K562 (cell line): ENCODE data around the gene NEDD1. TPM values are rescaled to one million over a fixed set of nuclear protein-coding genes. Genes with fewer than 3 reads are reported as not detected.

ENCODE experiments used
- ARID4B ChIP-seq: sonication (generic); formaldehyde crosslinking; IDR thresholded peaks from 2 replicates; pipeline ENCODE4 v1.8.0; 2022; ENCODE audit warnings: mild to moderate bottlenecking, missing genetic modification reagents
- CBFB ChIP-seq: sonication (generic); formaldehyde crosslinking; IDR thresholded peaks from 2 replicates; pipeline ENCODE4 v1.4.0; 2020; ENCODE audit warnings: mild to moderate bottlenecking, missing genetic modification reagents
- CC2D1A ChIP-seq: fragments of 450-650 bp; IDR thresholded peaks from 2 replicates; pipeline ENCODE4 v1.6.1; 2017; ENCODE audit warnings: mild to moderate bottlenecking
- CHCHD3 ChIP-seq: fragments of 250-450 bp; sonication (Bioruptor Pico); IDR thresholded peaks from 2 replicates; pipeline ENCODE4 v2.1.2; 2022; ENCODE audit warnings: mild to moderate bottlenecking
- HDAC1 ChIP-seq, 2 experiments: fragments of 450-650 bp; IDR thresholded peaks; 2 replicates each; pipeline ENCODE4 v1.6.1; 2016 to 2017; ENCODE audit warnings: inconsistent platforms in 1 of 2, mild to moderate bottlenecking in 1 of 2, moderate library complexity in 1 of 2
- HDAC2 ChIP-seq: fragments of 450-650 bp; IDR thresholded peaks from 2 replicates; pipeline ENCODE4 v1.6.1; 2016; ENCODE audit warnings: mild to moderate bottlenecking
- HDAC3 ChIP-seq: fragments of 450-650 bp; IDR thresholded peaks from 2 replicates; pipeline ENCODE4 v1.6.1; 2018; ENCODE audit warnings: borderline replicate concordance, mild to moderate bottlenecking, moderate library complexity; ENCODE audit not compliant: partially characterized antibody
- MEF2A ChIP-seq: IDR thresholded peaks from 2 replicates; pipeline ENCODE4 v1.6.1; 2011; ENCODE audit warnings: low read depth, mild to moderate bottlenecking, low read length, moderate library complexity; ENCODE audit not compliant: control insufficient read depth
- RB1 ChIP-seq: fragments of 450-650 bp; IDR thresholded peaks from 2 replicates; pipeline ENCODE4 v1.6.1; 2017; ENCODE audit warnings: low read depth, mild to moderate bottlenecking
- SP2 ChIP-seq: IDR thresholded peaks from 2 replicates; pipeline ENCODE4 v1.6.1; 2011; ENCODE audit warnings: mild to moderate bottlenecking, low read depth, low read length, moderate library complexity; ENCODE audit not compliant: poor library complexity, severe bottlenecking; ENCODE audit errors: extremely low read depth
- TARDBP ChIP-seq: fragments of 450-650 bp; IDR thresholded peaks from 2 replicates; pipeline ENCODE4 v1.6.1; 2016
- TEAD1 ChIP-seq, 2 experiments: fragments of 450-650 bp in 1 of 2; sonication (generic) in 1 of 2; formaldehyde crosslinking; IDR thresholded peaks; 2 replicates each; pipeline versions ENCODE4 v1.4.0 to v1.8.0; 2020 to 2022; ENCODE audit warnings: mild to moderate bottlenecking in 2 of 2, missing genetic modification reagents in 1 of 2
- TSC22D4 ChIP-seq: fragments of 450-650 bp; IDR thresholded peaks from 2 replicates; pipeline ENCODE4 v1.6.1; 2016; ENCODE audit warnings: missing genetic modification characterization, missing biosample characterization, control low read depth
- XRCC5 ChIP-seq: fragments of 200-400 bp; formaldehyde crosslinking; IDR thresholded peaks from 2 replicates; pipeline ENCODE4 v1.6.1; 2017; ENCODE audit warnings: low read depth, mild to moderate bottlenecking, low read length
- YBX1 ChIP-seq: fragments of 450-650 bp; IDR thresholded peaks from 2 replicates; pipeline ENCODE4 v1.7.1; 2016; ENCODE audit warnings: mild to moderate bottlenecking
- ZNF764 ChIP-seq: fragments of 250-450 bp; sonication (Bioruptor Pico); IDR thresholded peaks from 2 replicates; pipeline ENCODE4 v1.4.0; 2020; ENCODE audit warnings: low read depth, mild to moderate bottlenecking, moderate library complexity
- ZNF79 ChIP-seq: fragments of 250-450 bp; sonication (Bioruptor Pico); IDR thresholded peaks from 2 replicates; pipeline ENCODE4 v1.4.0; 2020; ENCODE audit warnings: low read depth, mild to moderate bottlenecking, moderate library complexity
- polyA plus RNA-seq, 8 experiments: library from polyadenylated mRNA; depleted of rRNA in 4 of 8; stranded (reverse) in 5 of 8; unstranded in 3 of 8; fragments of >200 nt; fragmentation: Nextera tagmentation in 2 of 8; fragmentation: Illumina TruSeq in 1 of 8; extraction: Ambion mirVana in 2 of 8; extraction: Trizol in 1 of 8; gene quantifications; 2 replicates each; pipeline versions ENCODE4 v1.2.1 to v1.2.3, GENCODE V29; 2011 to 2014; ENCODE audit warnings: inconsistent platforms in 1 of 8, missing spikeins in 1 of 8
- total RNA-seq, 7 experiments: library from RNA; depleted of rRNA in 6 of 7; stranded (reverse); fragments of >200 nt in 6 of 7; fragmentation: Illumina TruSeq in 2 of 7; extraction: Trizol in 2 of 7; gene quantifications; 2 replicates each; pipeline versions ENCODE4 v1.2.1 to v1.2.3, GENCODE V29; 2011 to 2021; ENCODE audit warnings: low replicate concordance in 1 of 7
- TF ChIP-seq, protein P1 (sequence below), 2 experiments: IDR thresholded peaks in 1 of 2; conservative IDR thresholded peaks in 1 of 2; 2 replicates each; pipeline ENCODE4 v1.6.1; 2016; ENCODE audit warnings: low read depth in 2 of 2, mild to moderate bottlenecking in 1 of 2, missing compliant biosample characterization in 1 of 2, missing genetic modification characterization in 1 of 2, moderate library complexity in 1 of 2
- TF ChIP-seq, protein P2 (sequence below): fragments of 450-650 bp; formaldehyde crosslinking; IDR thresholded peaks from 2 replicates; pipeline ENCODE4 v1.4.0; 2020; ENCODE audit warnings: mild to moderate bottlenecking, moderate library complexity

NEDD1 gene
- total and polyA plus RNA-seq, 9 of the 15 experiments (the other 6 are each of a cell fraction or from before 2014, with no cell fraction given) = 7.5 to 29.3 (median 14.8) TPM

DNA sequence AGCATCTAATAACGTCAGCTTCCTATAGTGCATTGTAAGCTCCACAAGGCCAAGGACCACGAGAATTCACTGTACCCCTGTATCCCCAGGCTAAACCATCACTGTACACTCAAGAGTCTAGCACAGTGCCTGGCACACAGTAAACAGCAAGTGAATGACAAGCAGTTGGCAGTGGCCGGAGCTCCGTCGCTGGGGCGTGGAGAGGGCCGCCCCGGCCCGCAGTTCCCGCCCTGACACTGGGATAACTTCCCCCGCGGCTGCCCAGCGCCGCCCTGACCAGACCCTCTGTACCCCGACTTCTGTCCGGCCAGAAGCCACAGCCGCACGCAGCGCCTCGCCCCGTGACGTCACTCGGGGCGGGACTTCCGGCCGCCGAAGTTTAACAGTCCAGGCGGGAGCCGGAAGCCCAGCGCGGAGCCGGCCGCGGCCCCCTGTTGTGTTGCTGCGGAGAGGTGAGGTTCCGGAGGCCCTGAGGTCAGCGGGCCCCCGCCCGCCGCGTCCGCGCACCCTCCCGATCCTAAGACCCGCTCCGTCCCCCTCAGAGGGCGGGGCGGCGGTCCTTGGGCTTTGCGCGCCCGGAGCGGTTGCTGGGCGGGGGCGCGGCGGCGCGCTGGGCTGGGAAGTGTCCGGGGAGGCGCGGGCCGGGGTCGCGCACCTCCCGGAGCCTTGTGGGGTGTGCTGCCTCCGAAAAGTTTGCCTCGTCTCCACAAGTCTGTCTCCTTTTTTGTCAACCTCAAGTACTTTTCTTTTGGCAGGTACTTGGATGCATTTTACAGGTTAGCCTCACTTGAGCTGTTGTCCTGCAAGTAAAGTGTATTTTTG, at the start of gene NEDD1 (continued):
- TF ChIP-seq, protein P1, sequence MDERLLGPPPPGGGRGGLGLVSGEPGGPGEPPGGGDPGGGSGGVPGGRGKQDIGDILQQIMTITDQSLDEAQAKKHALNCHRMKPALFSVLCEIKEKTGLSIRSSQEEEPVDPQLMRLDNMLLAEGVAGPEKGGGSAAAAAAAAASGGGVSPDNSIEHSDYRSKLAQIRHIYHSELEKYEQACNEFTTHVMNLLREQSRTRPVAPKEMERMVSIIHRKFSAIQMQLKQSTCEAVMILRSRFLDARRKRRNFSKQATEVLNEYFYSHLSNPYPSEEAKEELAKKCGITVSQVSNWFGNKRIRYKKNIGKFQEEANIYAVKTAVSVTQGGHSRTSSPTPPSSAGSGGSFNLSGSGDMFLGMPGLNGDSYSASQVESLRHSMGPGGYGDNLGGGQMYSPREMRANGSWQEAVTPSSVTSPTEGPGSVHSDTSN (CRISPR knock-in tag; IDR thresholded peaks at IDR 0.05; ENCODE audit: low read depth) = no peak
- TF ChIP-seq, protein P1 (tag; conservative IDR thresholded peaks at IDR 0.05; ENCODE audit: low read depth) = peak; percentile 72
- TF ChIP-seq CHCHD3 (CRISPR knock-in tag) = no peak
- TF ChIP-seq TEAD1 (CRISPR knock-in tag; IDR thresholded peaks at IDR 0.05) = no peak; a peak in 1 of 4 replicates
- TF ChIP-seq TARDBP = 0 out of 2 replicates have a peak, but pooled peaks have one; percentile 11
- TF ChIP-seq, protein P2, sequence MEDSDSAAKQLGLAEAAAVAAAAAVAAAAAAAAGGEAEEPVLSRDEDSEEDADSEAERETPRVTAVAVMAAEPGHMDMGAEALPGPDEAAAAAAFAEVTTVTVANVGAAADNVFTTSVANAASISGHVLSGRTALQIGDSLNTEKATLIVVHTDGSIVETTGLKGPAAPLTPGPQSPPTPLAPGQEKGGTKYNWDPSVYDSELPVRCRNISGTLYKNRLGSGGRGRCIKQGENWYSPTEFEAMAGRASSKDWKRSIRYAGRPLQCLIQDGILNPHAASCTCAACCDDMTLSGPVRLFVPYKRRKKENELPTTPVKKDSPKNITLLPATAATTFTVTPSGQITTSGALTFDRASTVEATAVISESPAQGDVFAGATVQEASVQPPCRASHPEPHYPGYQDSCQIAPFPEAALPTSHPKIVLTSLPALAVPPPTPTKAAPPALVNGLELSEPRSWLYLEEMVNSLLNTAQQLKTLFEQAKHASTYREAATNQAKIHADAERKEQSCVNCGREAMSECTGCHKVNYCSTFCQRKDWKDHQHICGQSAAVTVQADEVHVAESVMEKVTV (CRISPR knock-in tag) = no peak
- peak; percentile 65; the same call in 1 of the 2 replicates for TF ChIP-seq CC2D1A
- TF ChIP-seq TSC22D4 (tag) = no peak
- peak; percentile 40 for TF ChIP-seq SP2
- TF ChIP-seq CBFB (CRISPR knock-in tag) = no peak
- 0 out of 2 replicates have a peak, but pooled peaks have one; percentile 10 for TF ChIP-seq XRCC5
- no peak for TF ChIP-seq YBX1
- peak; percentile 86; the same call in 1 of the 2 replicates for TF ChIP-seq HDAC2
- TF ChIP-seq ZNF79 = no peak; the same call in 1 of the 2 replicates
- no peak for TF ChIP-seq HDAC3
- TF ChIP-seq ZNF764 (CRISPR knock-in tag) = no peak
- TF ChIP-seq RB1 = peak; percentile 85
- peak in 1 of 2 experiments; percentile 34; a peak in 1 of 4 replicates for TF ChIP-seq HDAC1 (IDR thresholded peaks at IDR 0.05)
- TF ChIP-seq ARID4B (CRISPR knock-in tag) = 0 out of 2 replicates have a peak, but pooled peaks have one; percentile 6
- TF ChIP-seq MEF2A = no peak
